HG03045 (cell line): Measurements from ENCODE around the gene WDFY3.

ENCODE experiments used
- ATAC-seq: cut with Tn5 transposase; IDR thresholded peaks from one replicate; pipeline ENCODE4 v1.9.1; 2021; ENCODE audit warnings: mild to moderate bottlenecking, moderate library complexity; ENCODE audit not compliant: unreplicated experiment

WDFY3 gene

DNA sequence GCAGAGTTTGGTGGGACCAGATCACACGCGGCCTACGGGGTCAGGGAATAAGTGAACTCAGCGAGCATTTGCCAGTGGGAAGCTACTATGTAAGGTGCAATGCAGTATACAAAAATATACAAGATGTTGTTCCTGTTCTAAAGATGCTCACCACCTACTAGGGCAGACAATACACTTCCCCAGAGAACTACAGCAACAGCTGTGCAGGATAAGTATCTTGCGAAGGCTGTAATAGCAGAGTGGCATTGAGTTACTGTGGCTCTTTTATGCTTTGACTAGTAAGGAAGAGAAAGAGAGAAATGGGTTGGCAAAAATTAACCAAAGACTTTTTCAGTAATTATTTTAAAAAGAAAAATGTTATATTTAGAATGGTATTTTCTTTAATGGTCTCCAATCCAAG, 322.4 kb downstream of the WDFY3 start:
- no peak for ATAC-seq

DNA sequence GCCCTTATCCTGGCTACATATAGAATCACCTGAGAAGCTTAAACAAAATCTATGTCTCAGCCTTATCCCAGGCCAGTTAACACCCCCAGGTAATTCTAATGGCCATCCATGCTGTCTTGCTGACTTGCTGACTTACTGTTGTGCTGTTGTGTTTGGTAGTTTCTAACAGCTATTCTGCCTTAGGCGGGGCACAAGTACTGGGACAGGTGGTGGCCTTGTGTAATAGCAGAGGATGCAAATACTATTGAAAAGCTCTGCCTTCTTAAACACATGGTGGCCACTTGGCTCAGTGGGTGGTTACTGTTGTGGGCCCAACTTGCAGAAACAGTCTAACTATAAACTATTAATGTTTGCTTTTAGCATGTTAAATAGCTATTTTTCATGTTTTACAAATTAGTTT, 327.3 kb downstream of the WDFY3 start:
- ATAC-seq: no peak

DNA sequence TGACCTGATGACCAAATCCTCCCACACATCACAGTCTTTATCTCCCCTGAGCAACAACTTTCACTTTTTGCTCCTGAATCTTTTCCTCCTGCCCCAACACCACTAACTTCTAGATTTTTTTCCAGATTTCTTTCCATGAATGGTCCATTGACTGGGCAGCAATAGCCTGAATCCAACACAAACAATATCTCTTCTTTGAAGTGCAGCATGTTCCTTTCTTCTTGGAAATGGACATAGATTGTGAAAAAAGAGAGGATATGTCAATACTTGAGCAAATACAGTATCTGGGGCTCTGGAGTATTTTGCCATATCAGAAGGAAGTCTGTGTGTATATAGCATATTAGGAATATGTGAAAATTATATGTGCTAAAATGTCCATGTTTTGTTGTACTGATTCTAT, 328.4 kb downstream of the WDFY3 start:
- no peak for ATAC-seq

DNA sequence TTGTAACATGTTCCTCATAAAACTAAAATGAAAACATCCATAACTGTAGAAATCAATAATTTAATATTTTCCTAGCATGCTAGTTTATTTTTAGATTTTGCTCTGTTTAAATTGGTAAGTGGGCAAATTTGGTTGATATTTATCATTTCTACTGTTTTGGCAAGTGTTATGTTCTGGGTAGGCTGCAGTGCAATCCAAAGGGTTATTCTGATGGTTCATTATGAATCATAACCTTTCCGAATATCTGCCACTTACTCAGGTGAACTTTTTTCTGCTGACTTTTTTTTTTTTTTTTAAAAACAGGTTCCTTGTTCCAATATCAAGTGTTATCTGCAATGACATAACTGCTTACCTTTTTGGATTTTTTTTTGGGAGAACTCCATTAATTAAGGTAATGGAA, 331.5 kb downstream of the WDFY3 start:
- ATAC-seq: no peak

DNA sequence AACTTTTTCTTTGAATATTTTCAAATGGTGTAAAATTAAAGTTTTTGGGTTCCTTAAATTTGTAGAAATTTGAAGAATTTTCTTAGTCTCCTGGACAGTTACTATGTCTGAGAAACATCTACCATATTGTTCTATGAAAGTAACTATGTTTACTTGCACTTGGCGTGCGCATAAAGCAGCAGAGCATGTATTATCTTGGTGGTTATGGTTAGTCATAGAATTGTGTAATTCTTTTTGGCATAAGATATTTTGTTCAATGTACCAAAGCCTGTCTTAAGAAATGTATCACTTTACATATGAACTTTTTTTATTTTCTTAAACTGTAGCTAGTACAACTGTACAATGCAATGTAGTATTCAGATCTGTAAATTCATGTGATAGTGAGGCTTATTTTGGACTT, 334.4 kb downstream of the WDFY3 start:
- no peak for ATAC-seq

DNA sequence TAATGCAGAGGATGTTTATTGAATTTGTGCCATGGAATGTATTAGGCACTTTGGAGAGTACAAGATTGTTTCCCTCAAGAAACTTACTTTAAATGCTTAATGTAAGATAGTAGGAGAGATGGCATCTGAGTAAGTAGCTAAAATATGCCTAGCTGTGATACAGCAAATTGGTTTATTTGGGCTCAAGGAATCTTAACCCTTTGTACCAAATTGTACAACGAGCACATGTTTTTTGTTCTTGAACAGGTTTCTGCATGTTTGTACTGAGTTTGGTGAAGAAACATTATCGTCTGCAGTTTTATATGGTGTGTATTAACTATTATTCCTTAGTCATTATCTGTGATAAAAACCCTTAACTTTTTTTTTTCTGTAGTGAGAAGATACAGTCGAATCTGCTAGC, 334.9 kb downstream of the WDFY3 start:
- no peak for ATAC-seq

DNA sequence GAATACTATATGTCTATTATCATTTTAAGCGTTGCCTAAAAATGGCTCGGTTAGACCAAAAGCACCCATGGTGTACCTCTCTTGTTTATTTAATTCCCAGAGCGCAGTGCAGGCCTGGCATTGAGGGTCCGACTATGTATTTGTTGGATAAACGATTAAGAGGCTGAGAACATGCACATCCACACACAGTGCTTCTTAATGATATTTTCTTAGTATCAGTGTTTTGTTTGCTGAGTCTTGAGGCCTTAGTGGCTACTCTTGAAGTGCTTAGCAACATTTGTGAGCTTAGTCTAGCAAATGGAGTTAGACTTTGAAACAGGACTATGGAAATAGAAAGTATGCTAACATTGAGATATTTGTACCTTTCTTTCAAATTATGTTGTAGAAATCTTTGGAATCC, 339.8 kb downstream of the WDFY3 start:
- ATAC-seq: no peak

DNA sequence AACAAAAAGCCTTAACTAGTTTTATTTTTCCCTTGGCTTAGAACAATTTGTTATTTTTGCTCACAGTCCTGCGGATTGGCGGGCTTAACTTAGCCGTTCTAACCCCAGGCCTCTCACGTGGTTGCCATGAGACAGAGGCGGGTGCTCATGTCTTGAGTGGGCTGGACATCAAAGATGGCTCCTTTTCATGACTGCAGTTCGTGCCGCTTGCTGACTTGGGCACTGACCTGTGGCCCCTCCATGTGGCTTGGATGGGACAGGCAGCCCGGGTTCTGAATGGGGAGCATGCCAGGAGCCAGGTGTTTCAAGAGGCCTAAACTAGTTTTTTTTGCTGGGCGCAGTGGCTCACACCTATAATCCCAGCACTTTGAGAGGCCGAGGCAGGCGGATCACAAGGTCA, 342.8 kb downstream of the WDFY3 start:
- ATAC-seq: no peak

DNA sequence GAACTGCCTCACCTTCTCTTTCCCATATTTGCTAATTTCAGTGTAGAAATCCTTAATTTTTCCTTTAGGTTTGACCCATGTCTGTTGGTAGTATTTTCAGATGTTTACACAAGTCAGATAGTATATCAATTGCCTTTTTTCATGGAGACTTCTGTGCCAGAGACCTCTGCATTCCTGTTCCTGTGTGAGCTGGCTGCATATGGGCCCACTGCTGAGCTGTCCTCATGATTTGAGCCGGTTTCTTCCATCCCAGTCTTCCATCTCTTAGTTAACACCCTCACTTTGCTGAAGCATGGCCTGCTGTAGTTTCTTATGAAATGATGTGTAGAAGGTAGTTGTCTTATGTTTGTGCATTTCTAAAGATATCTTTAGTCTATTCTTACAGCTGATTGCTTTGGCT, 343.5 kb downstream of the WDFY3 start:
- ATAC-seq: no peak
